Colonic mucosa (tissue), 4 donors: ENCODE data around the gene SGCG. TPM values are rescaled to one million over a fixed set of nuclear protein-coding genes. Genes with fewer than 3 reads are reported as not detected.

Experiments
- DNase-seq: peaks from one replicate; pipeline ENCODE4 v3.0.0-alpha.2; 2020
- H3K27ac ChIP-seq: fragments of 200-600 bp; one replicate; pipeline ENCODE4 v1.8.0; 2021
- H3K27me3 ChIP-seq: fragments of 200-600 bp; one replicate; pipeline ENCODE4 v1.8.0; 2021
- H3K36me3 ChIP-seq: fragments of 200-600 bp; one replicate; pipeline ENCODE4 v1.8.0; 2021
- H3K4me1 ChIP-seq: fragments of 200-600 bp; one replicate; pipeline ENCODE4 v1.8.0; 2021; ENCODE audit warnings: mild to moderate bottlenecking
- H3K4me3 ChIP-seq: fragments of 200-600 bp; one replicate; pipeline ENCODE4 v1.8.0; 2021
- H3K9ac ChIP-seq, 2 donors: one replicate each; pipeline ENCODE4 v1.7.0; 2013; ENCODE audit warnings: control low read depth in 2 of 2, low read depth in 2 of 2, low read length in 2 of 2
- H3K9me3 ChIP-seq: fragments of 200-600 bp; one replicate; pipeline ENCODE4 v1.8.0; 2021
- intact Hi-C: fragments of 100-400 bp; cut with DNase I; formaldehyde crosslinking; loops from one replicate; pipeline ENCODE4 v1.14.1; 2022
- total RNA-seq, 2 donors: library from RNA; stranded (reverse); fragmentation: NEBNext Ultra II Directional in 1 of 2; extraction: Animal tissue kit (Norgen Biotek cat#: 25700) in 1 of 2; gene quantifications; one replicate each; pipeline ENCODE4 v1.2.1, GENCODE V29; 2021
- TF ChIP-seq, protein P1 (sequence below): fragments of 200-600 bp; IDR thresholded peaks from one replicate; pipeline ENCODE4 v1.8.0; 2022; ENCODE audit warnings: antibody characterized with exemption, mild to moderate bottlenecking
- donor health status: healthy.
- donor health status: DM: no; HTN: no; CAD: no.
- donor health status: DM: no; HTN: no; CAD: no.

Gene SGCG
- total RNA-seq, 2 donors from 2014 or later, result 0.15 to 0.29 TPM

DNA sequence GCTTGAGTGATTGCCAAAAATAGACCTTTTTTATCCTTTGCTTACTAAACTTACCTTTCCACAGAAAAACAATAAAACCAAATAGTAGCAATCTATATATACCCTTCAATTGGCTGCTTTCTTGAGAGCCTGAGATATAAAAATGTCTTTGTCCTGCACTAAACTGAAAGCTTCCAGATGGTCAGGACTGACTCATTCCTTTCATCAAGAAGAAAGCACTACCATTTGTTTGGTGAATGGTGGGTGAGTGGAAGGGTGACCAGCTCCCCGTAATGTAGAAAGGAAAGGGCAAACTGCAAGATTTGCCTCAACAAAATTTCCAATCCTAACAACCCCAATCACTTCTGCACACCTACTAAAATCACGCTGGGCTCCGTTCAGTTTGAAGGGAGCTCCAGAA is 184.9 kb downstream of the SGCG start:
- DNase-seq, result no peak
- TF ChIP-seq, protein P1, sequence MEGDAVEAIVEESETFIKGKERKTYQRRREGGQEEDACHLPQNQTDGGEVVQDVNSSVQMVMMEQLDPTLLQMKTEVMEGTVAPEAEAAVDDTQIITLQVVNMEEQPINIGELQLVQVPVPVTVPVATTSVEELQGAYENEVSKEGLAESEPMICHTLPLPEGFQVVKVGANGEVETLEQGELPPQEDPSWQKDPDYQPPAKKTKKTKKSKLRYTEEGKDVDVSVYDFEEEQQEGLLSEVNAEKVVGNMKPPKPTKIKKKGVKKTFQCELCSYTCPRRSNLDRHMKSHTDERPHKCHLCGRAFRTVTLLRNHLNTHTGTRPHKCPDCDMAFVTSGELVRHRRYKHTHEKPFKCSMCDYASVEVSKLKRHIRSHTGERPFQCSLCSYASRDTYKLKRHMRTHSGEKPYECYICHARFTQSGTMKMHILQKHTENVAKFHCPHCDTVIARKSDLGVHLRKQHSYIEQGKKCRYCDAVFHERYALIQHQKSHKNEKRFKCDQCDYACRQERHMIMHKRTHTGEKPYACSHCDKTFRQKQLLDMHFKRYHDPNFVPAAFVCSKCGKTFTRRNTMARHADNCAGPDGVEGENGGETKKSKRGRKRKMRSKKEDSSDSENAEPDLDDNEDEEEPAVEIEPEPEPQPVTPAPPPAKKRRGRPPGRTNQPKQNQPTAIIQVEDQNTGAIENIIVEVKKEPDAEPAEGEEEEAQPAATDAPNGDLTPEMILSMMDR, result no peak
- no peaks in the 10 kb centered on the region for H3K36me3 ChIP-seq
- H3K27ac ChIP-seq, result no peak overlapping the region
- H3K27me3 ChIP-seq, result no peaks in the 10 kb centered on the region
- intact Hi-C loops, result no loop called here
- H3K9ac ChIP-seq, result no peak overlapping the region
- no peaks in the 10 kb centered on the region for H3K9me3 ChIP-seq
- H3K4me1 ChIP-seq, result no peaks in the 10 kb centered on the region
- H3K4me3 ChIP-seq, result no peak overlapping the region

DNA sequence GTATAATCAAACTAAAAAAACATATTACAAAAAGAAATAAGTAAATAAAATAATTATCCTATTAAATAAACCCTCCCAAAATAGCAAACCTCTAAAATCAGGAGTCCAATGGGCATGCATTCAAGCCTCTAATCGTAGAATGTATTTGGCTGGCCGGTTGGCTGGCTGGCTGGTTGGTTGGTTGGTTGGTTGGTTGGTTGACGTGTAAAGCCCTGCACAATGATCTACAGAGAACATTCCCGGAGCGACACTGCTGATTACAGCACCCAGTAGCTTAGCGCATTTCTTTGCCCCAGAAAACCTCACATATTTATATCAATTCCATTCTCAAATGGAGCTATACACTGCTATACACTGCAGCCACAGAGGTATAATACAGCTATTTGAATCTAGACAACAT is 187.1 kb downstream of the SGCG start:
- DNase-seq, result no peak
- H3K27me3 ChIP-seq, result no peaks in the 10 kb centered on the region
- H3K4me3 ChIP-seq, result no peak overlapping the region
- intact Hi-C loops, result no loop called here
- TF ChIP-seq, protein P1, result no peak
- no peak overlapping the region for H3K9ac ChIP-seq
- H3K4me1 ChIP-seq, result no peaks in the 10 kb centered on the region
- no peaks in the 10 kb centered on the region for H3K36me3 ChIP-seq
- H3K27ac ChIP-seq, result no peak overlapping the region
- H3K9me3 ChIP-seq, result no peaks in the 10 kb centered on the region

DNA sequence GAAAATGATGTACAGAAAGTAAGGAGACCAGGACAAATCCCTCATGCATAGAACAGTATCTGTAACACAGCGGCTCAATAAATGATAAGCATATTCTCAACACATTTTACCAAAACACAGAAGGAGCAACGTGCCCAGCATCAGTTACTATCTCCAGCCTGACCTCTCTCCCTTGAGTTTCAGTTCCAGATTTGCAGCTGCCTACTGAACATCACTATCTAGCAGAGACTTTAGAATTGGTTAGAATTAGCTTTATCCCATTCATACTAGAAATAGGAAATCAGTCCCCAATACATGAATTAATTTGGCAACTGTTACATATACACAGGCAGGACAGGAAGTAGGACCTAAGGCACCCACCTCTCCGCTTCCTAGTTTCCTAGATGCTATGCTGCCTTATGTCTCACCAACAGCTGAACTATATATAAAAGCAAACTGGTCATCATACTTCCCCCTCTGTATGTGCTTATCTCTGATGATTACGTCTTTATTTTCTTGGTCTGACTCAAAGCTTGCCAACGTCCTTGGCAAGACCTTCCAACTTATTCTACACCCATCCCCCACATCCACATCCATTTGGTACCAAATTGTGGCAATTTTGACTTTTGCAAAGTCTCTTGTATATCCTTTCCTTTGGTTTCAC is 191.6 kb downstream of the SGCG start:
- TF ChIP-seq, protein P1, result no peak
- Histone ChIP-seq H3K4me3 (no peak overlapping the region), H3K27ac (no peak overlapping the region), H3K4me1 (no peaks in the 10 kb centered on the region), H3K36me3 (no peaks in the 10 kb centered on the region), H3K27me3 (no peaks in the 10 kb centered on the region), H3K9me3 (no peaks in the 10 kb centered on the region), H3K9ac (no peak overlapping the region)
- intact Hi-C loops, result no loop called here
- DNase-seq, result no peak
